Activated effector memory CD4-positive, alpha-beta T cell treated with anti-CD3 and anti-CD28 coated beads, Interleukin-2, amount 50 U/mL, for 16 hours (primary cell): ENCODE measurements around the gene FOXO6.
A peak's percentile ranks its signal among the peaks of the same experiment; 100 is the strongest.

ENCODE experiments used
- DNase-seq: peaks from one replicate; pipeline ENCODE4 v3.0.0-alpha.2; 2020

The FOXO6 gene

DNA sequence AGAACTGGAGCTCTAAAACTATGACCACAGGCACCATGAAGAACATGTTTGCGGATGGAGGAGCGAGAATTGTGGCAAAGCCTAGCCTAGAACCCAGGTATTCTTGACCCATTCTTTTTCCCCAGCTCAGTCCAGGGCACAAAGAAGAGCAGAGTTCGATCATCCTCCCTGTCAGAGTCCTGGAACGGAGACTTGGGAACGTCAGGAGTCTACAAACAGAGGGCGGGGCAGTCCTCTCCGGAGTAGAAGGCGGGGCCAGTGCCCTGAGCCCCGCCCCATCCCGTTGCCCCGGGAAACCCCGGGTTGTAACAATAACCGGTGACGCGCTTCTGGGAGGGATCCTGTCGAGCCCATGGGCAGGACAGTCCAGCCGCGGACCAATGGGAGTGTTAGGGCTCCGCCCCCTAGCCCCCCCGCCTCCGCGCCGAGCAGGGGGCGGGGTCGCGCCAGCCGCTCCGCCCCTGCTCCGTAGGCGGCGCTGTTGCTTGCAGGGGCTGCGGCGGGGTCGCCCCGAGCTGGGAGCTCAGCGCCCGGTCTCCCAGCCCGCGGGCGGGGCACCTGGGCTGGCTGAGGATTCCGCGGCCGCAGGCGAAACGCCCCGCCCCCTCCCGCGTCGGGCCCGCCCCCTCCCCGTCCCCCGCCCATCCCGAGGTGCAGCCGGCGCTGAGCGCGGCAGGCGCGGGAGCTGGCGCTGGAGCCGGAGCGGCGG, at the start of gene FOXO6:
FOXO6 (plus strand) TSS at position 649 of the 709 bp plus-strand sequence.
- DNase-seq, result peak; percentile 98

GRCh38 chr1:41312991-41313645, 48.1 kb upstream of the FOXO6 start:
- no peak for DNase-seq

DNA sequence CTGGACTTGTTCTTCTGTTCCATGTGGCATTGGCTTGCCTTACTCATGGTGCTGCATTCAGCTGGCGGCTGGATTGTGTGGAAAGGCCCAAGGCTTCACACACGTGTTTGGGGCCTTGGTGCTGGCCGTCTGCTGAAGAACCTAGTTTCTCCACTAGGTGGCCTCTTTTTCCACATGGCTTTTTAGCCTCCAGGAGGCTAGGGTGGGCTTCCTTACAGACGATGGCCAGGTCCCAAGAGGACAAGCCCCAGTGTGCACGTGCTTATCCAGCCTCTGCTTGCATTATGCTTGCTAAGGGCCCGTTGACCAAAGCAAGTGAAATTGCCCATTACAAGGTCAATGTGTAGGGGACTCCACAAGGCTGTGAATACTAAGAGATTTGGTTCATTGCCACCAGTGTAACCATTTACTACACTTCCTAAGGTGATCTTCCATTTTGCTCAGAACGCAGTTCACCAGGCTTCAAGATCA, 47.5 kb upstream of the FOXO6 start:
- no peak for DNase-seq

GRCh38 chr1:41314376-41315145, 46.7 kb upstream of the FOXO6 start:
- no peak for DNase-seq

- DNase-seq, result no peak
These were observed 46.0 kb upstream of the FOXO6 start for GRCh38 chr1:41315146-41315822.

DNA sequence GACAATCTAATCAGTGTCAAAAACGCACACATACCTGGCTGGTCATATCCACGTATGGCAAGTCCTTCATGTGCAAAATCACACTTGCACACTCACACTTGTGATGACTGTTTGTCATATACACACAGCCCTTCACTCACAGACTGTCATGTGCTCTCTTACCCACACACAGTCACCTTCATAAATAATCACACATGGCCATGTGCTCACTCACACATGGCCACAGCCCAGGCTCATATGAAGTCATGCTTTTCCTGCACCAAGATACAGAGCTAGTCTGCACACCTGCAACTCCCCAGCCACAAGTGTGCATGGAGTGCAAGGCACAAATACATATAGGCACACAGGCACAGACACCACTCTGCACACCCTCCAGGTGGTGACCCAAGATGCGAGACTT, 45.4 kb upstream of the FOXO6 start:
- DNase-seq, result no peak

- DNase-seq, result no peak
These were observed 43.9 kb upstream of the FOXO6 start for GRCh38 chr1:41317361-41317760.

DNA sequence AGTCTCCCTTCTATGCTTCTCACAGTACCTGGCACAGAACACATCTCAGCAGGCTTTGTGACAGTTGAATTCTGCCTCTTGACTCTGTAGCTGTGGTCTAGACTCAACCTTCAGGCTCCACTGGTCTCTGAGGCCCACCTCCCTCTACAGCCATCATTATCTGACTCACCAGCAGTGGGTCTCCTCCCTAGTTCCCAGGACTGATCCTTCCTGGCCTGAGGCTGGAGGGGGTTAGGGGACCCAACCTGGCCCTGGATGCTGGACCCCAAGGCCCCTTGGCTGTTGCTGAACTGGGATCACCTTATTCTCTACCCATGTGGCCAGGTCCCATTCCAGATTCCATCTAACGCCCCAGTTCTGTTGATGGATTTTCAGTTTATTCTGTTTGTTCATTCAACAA, 43.1 kb upstream of the FOXO6 start:
- no peak for DNase-seq

DNA sequence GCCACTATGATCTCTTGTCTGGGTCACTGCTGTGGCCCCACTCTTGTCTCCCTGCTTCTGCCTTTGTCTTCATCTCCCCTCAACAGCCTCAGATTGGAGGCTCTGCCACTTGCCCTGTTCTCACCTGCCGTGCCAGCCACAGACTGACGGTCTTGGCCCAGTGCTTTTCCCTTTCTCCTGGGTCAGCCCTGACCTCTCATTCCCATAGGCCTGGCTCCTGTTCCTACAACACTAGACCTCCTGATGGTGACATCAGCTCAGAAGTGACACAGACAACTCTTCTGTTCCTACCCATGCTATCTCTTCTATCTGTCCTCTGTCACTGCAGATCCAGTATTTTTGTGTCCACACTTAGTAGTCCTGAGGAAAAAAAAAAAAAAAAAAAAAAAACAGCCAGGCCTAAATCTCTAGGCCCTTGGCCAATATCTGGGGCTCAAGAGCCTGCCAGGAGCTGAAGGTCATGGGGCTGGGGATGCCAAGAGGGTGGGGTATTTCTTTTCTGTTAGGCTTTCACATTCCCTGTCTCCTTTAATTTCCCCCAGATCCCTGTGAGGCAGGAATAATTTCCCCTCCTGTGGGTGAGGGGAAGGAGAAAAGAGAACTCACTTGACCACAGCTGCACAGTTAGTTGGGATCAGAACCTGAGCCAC, 42.0 kb upstream of the FOXO6 start:
- DNase-seq, result no peak

- DNase-seq, result no peak
These were observed 41.2 kb upstream of the FOXO6 start for GRCh38 chr1:41319807-41320711.

DNA sequence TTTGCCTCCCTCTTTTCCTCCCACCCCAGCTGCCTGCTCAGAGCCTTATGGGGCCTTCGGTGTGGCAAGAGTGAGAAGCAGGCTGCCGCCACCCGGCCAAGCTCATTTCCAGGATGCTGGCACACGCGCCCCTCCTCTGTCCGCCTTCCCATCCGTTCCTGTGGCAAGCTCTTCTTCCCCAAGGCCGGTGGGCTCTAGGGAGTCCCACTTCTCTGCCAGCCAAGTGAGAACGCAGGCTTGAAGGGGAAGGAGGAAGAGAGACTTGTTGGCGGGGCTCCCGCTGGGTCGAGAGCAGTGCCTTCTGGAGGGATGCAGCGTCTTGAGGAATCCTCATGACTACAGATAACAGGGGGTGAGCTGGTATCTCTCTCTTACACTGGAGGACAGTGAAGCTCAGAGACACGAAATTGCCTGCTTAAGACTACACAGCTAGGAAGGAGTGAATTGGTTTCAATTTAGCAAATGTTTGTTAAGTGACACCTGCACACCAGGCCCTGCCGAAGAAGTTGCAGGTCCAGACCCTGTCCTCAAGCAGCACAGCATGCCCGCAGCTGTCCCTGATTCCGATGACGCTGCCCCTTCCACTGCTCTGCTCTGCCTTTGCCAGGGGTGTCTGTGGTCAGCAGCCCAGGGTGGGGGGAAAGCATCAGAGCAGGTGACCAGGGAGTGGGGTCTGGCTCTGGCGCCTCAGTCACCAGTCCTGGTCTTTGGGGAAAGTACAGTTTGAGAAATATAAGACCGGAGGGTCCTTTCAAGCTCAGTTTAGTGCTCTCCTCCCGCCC, 40.1 kb upstream of the FOXO6 start:
- no peak for DNase-seq

GRCh38 chr1:41322101-41322661, 39.1 kb upstream of the FOXO6 start:
- no peak for DNase-seq

- peak; percentile 68 for DNase-seq
These were observed 38.4 kb upstream of the FOXO6 start for GRCh38 chr1:41322835-41323234.

DNA sequence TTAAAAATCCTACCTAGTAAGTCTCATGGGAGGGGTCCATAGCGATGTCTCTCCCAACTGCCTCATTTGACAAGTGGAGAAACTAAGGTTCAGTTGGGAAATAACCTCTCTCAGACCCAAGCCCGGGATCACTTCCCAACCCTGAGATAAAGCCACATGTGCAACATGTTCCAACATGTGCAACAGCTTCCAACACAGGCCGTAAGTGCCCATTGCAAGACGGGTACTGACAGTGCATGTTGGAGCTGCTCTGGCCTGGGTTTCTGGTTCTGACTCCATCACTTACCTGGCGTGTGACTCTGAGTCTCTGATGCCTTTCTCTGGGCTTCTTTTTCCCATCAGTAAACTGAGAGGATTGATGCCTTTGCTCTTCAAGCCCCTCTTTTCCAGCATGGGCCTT, 38.0 kb upstream of the FOXO6 start:
- no peak for DNase-seq

- no peak for DNase-seq
These were observed 35.4 kb upstream of the FOXO6 start for GRCh38 chr1:41325801-41326200.

- no peak for DNase-seq
These were observed 33.7 kb upstream of the FOXO6 start for GRCh38 chr1:41327383-41327999.

GRCh38 chr1:41328001-41328615, 33.1 kb upstream of the FOXO6 start:
- DNase-seq, result no peak

DNA sequence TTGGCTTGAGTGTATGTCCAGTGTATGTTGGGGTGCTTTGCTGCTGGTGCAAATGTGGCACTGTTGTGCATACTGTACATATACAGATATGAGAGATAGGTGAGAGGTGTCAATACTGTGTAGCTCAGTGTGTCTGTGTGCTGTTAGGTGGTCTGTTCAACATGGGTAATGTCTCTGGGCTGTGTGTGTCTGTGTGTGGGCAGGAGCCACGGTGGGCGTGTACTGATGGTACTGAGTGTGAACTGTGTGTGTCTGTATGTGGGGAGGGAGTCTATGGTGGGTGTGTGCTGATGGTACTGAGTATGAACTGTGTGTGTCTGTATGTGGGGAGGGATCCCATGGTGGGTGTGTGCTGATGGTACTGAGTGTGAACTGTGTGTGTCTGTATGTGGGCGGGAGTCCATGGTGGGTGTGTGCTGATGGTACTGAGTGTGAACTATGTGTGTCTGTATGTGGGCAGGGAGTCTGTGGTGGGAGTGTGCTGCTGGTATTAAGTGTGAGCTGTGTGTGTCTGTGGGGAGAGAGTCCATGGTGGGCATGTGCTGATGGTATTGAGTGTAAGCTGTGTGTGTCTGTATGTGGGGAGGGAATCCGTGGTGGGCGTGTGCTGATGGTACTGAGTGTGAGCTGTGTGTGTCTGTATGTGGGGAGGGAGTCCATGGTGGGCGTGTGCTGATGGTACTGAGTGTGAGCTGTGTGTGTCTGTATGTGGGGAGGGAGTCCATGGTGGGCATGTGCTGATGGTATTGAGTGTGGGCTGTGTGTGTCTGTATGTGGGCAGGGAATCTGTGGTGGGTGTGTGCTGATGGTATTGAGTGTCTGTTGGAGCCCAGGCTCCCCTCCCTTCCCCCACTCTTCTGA, 32.2 kb upstream of the FOXO6 start:
- no peak for DNase-seq
